Measurements from ENCODE around the gene C17orf67. TPM values are rescaled to one million over a fixed set of nuclear protein-coding genes. Genes with fewer than 3 reads are reported as not detected.

The C17orf67 gene
- total RNA-seq, 1 experiment from 2014 or later: 0.50 TPM

Small RNA genes lying within 50 kb of the gene (small RNA-seq; reads per million reads assigned to genes)
- gene RNU6-1158P: 0 reads per million in 2 experiments

Other genes with a start within 250 kb of the C17orf67 start
- gene NOG, start 240.2 kb downstream of the C17orf67 start, total RNA-seq (2014; rRNA removed; shearing (Covaris generic)): 0.49 and 0.57 TPM in 2 replicates
- gene DGKE, start 231 bp upstream of the C17orf67 start, total RNA-seq (2014; rRNA removed; shearing (Covaris generic)): 9.1 and 9.8 TPM in 2 replicates
- gene TRIM25, start 80.1 kb upstream of the C17orf67 start, total RNA-seq (2014; rRNA removed; shearing (Covaris generic)): 42.3 and 58.9 TPM in 2 replicates
- 19.8 and 20.7 TPM in 2 replicates for gene COIL, start 127.1 kb upstream of the C17orf67 start, total RNA-seq (2014; rRNA removed; shearing (Covaris generic))
- 64.1 and 70.1 TPM in 2 replicates for gene SCPEP1, start 144.2 kb upstream of the C17orf67 start, total RNA-seq (2014; rRNA removed; shearing (Covaris generic))

Measured in NCI-H460 (cell line).